ENCODE results near the gene PPP4R3A. TPM values are rescaled to one million over a fixed set of nuclear protein-coding genes. Genes with fewer than 3 reads are reported as not detected.

PPP4R3A gene
- total RNA-seq, 2 donors from 2014 or later: 47.2 to 71.5 TPM

DNA sequence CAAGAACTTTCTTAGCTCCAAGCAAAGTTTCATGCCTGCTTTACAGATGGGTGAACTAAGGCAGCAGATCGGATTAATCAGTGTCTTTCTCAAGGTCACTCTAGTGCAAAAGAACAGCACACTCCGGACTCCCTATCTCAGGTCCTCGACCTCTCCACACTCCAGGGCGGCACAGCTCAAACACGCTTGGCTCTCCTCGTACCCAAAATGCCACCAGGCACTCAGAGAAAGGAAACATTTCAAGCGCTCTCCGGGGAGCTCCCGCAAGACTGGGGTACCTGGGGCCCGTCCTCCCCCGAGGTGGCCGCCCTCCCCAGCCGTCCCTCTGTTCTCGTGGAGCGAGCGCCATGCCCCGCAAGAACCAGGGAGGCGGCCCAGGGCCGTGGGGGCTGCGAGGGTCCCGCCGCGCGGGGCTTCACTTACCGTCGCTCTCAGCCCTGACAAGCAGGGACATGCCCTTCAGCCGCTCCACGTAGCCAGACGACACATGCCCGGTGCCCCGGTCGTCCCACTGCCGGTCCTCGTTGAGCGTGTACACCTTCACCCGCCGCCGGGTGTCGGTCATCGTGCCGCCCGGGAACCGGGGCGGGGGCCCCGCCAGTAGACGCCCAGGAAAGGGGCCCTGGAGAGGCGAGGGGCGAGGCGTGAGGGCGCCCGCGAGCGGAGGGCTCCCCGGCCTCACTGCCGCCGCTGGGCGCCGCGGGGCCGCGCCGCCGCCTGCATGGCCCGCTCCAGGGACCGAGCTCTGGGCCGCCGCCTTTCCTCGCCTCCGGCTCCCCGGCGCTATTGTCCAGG is 830 bp downstream of the PPP4R3A start:
- no peaks in the 10 kb centered on the region for H3K9me3 ChIP-seq
- H3K27ac ChIP-seq: peak overlapping the region; percentile 95 to 100 (median 99)
- TF ChIP-seq, protein P1, sequence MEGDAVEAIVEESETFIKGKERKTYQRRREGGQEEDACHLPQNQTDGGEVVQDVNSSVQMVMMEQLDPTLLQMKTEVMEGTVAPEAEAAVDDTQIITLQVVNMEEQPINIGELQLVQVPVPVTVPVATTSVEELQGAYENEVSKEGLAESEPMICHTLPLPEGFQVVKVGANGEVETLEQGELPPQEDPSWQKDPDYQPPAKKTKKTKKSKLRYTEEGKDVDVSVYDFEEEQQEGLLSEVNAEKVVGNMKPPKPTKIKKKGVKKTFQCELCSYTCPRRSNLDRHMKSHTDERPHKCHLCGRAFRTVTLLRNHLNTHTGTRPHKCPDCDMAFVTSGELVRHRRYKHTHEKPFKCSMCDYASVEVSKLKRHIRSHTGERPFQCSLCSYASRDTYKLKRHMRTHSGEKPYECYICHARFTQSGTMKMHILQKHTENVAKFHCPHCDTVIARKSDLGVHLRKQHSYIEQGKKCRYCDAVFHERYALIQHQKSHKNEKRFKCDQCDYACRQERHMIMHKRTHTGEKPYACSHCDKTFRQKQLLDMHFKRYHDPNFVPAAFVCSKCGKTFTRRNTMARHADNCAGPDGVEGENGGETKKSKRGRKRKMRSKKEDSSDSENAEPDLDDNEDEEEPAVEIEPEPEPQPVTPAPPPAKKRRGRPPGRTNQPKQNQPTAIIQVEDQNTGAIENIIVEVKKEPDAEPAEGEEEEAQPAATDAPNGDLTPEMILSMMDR (IDR thresholded peaks at IDR 0.05): no peak
- TF ChIP-seq POLR2A (IDR thresholded peaks at IDR 0.05): peak in 2 of 3 donors; percentile 58 to 66
- peaks cover 42% of the 10 kb centered on the region for H3K4me1 ChIP-seq
- no peaks in the 10 kb centered on the region for H3K27me3 ChIP-seq
- intact Hi-C loops (cut with DNase I): no loop called here
- ATAC-seq: peak; percentile 5
- DNase-seq: peak; percentile 44 to 55 (median 47)
- WGBS, 2 donors: 0% methylated on average over 6 to 57 of the region's 71 CpGs
- no peaks in the 10 kb centered on the region for H3K36me3 ChIP-seq (replicated peaks in 1 of 2; ENCODE audit: insufficient read depth in 1 of 2, low read depth in 2 of 2)
- H3K4me3 ChIP-seq: peak overlapping the region; percentile 98

GRCh38 chr14:91508105-91508504 is 2.0 kb downstream of the PPP4R3A start:
- ATAC-seq (no peak), DNase-seq (no peak)
- Histone ChIP-seq H3K4me3 (peak overlapping the region in 1 of 2 donors; percentile 98), H3K27ac (peak overlapping the region in 1 of 4 donors; percentile 100), H3K9me3 (no peaks in the 10 kb centered on the region), H3K36me3 (replicated peaks in 1 of 2; ENCODE audit: insufficient read depth in 1 of 2, low read depth in 2 of 2) (no peaks in the 10 kb centered on the region), H3K27me3 (no peaks in the 10 kb centered on the region), H3K4me1 (peaks cover 48% of the 10 kb centered on the region)
- TF ChIP-seq POLR2A (IDR thresholded peaks at IDR 0.05): no peak
- TF ChIP-seq, protein P1 (IDR thresholded peaks at IDR 0.05): no peak
- intact Hi-C loops (cut with DNase I): no loop called here
- WGBS, 2 donors: 1 to 4% methylated on average over 2 of the region's 2 CpGs

DNA sequence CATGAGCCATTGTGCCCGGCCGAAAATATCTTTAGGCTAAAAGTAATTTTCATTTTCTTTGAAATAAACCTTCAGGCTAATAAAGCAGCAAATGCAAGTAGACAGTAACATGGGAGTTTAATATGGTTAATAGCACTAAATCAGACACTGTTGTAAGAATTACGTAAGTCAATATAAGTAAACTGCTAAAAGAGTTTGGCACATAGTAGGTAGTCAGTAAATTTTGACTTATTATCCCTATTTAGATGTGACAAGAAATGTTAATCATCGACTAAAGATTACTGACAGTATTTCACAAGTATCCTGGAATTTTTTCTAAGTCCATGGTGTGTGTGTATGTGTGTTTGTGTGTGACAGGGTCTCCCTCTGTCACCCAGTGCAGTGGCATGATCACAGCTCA is 3.9 kb downstream of the PPP4R3A start:
- H3K4me1 ChIP-seq: peaks cover 60% of the 10 kb centered on the region
- TF ChIP-seq, protein P1 (IDR thresholded peaks at IDR 0.05): no peak
- TF ChIP-seq POLR2A (IDR thresholded peaks at IDR 0.05): no peak
- H3K9me3 ChIP-seq: no peaks in the 10 kb centered on the region
- no peak overlapping the region for H3K27ac ChIP-seq
- no peak for ATAC-seq
- H3K27me3 ChIP-seq: no peaks in the 10 kb centered on the region
- DNase-seq: no peak
- H3K36me3 ChIP-seq (replicated peaks in 1 of 2; ENCODE audit: insufficient read depth in 1 of 2, low read depth in 2 of 2): no peaks in the 10 kb centered on the region
- WGBS, 2 donors: 96 to 100% methylated on average over 4 of the region's 4 CpGs
- H3K4me3 ChIP-seq: no peak overlapping the region
- intact Hi-C loops (cut with DNase I): no loop called here

DNA sequence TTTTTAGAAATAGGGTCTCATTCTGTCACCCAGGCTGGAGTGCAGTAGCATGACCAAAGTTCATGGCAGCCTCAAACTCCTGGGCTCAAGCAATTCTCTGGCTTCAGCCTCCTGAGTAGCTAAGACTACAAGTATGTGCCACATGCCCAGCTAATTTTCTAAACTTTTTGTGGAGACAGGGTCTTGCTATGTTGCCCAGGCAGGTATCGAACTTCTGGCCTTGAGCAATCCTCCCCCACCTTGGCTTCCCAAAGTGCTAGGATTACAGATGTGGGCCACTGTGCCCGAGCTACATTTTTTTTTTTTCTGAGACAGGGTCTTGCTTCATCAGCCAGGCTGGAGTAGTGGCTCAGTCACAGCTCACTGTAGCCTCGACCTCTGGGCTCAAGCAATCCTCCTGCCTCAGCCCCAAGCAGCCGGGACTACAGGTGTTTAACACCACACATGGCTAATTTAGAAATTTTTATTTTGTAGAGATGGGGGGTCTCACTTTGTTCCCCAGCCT is 7.1 kb downstream of the PPP4R3A start:
- intact Hi-C loops (cut with DNase I): no loop called here
- Histone ChIP-seq H3K27ac (no peak overlapping the region), H3K4me3 (no peak overlapping the region), H3K9me3 (no peaks in the 10 kb centered on the region), H3K4me1 (peaks cover 77% of the 10 kb centered on the region), H3K36me3 (replicated peaks in 1 of 2; ENCODE audit: insufficient read depth in 1 of 2, low read depth in 2 of 2) (no peaks in the 10 kb centered on the region), H3K27me3 (no peaks in the 10 kb centered on the region)
- DNase-seq (no peak), ATAC-seq (no peak)
- no peak for TF ChIP-seq POLR2A (IDR thresholded peaks at IDR 0.05)
- TF ChIP-seq, protein P1 (IDR thresholded peaks at IDR 0.05): no peak
- 80 to 88% methylated on average over 4 of the region's 4 CpGs for WGBS, 2 donors

Measured in body of pancreas (tissue), 4 donors.